Measurements from ENCODE around the gene SLIT3.

Gene SLIT3

GRCh38 chr5:168714046-168714445, 586.9 kb downstream of the SLIT3 start:
- DNase-seq, result no peak

GRCh38 chr5:168713051-168713450, 587.9 kb downstream of the SLIT3 start:
- no peak for DNase-seq

GRCh38 chr5:168712280-168712924, 588.5 kb downstream of the SLIT3 start:
- DNase-seq, result no peak

- no peak for DNase-seq
Observed at GRCh38 chr5:168710706-168711105, 590.2 kb downstream of the SLIT3 start.

- no peak for DNase-seq
Observed at GRCh38 chr5:168707716-168708695, 592.9 kb downstream of the SLIT3 start.

GRCh38 chr5:168706655-168707069, 594.3 kb downstream of the SLIT3 start:
- DNase-seq, result peak; percentile 10

GRCh38 chr5:168705321-168705720, 595.6 kb downstream of the SLIT3 start:
- no peak for DNase-seq

- DNase-seq, result no peak
Observed at GRCh38 chr5:168702511-168702910, 598.4 kb downstream of the SLIT3 start.

- DNase-seq, result no peak
Observed at GRCh38 chr5:168701641-168702040, 599.3 kb downstream of the SLIT3 start.

- DNase-seq, result no peak
Observed at GRCh38 chr5:168699002-168699401, 601.9 kb downstream of the SLIT3 start.

- DNase-seq, result no peak
Observed at GRCh38 chr5:168697034-168697720, 603.8 kb downstream of the SLIT3 start.

- no peak for DNase-seq
Observed at GRCh38 chr5:168696611-168697010, 604.3 kb downstream of the SLIT3 start.

- no peak for DNase-seq
Observed at GRCh38 chr5:168695301-168695835, 605.6 kb downstream of the SLIT3 start.

GRCh38 chr5:168694289-168694688, 606.6 kb downstream of the SLIT3 start:
- DNase-seq, result no peak

- DNase-seq, result no peak
Observed at GRCh38 chr5:168693883-168694282, 607.1 kb downstream of the SLIT3 start.

GRCh38 chr5:168693297-168693696, 607.6 kb downstream of the SLIT3 start:
- no peak for DNase-seq

GRCh38 chr5:168691891-168692290, 609.0 kb downstream of the SLIT3 start:
- DNase-seq, result no peak

GRCh38 chr5:168689260-168689659, 611.7 kb downstream of the SLIT3 start:
- DNase-seq, result no peak

GRCh38 chr5:168686837-168687236, 614.1 kb downstream of the SLIT3 start:
- DNase-seq, result no peak

GRCh38 chr5:168685566-168685965, 615.4 kb downstream of the SLIT3 start:
- DNase-seq, result no peak

GRCh38 chr5:168683927-168684295, 617.0 kb downstream of the SLIT3 start:
- no peak for DNase-seq

- DNase-seq, result no peak
Observed at GRCh38 chr5:168683247-168683926, 617.6 kb downstream of the SLIT3 start.
